HCT116 (cell line): ENCODE measurements around the gene BRSK1. TPM values are rescaled to one million over a fixed set of nuclear protein-coding genes. Genes with fewer than 3 reads are reported as not detected.

Source experiments
- ATAC-seq: fragments of 200-7000 bp; cut with Tn5 transposase; 2 replicates; pipeline ENCODE4 v1.9.1; 2020; ENCODE audit warnings: mild to moderate bottlenecking, moderate library complexity
- BruUV-seq: library from RNA; stranded (reverse); fragments of 400-500 nt; replicated peaks from 2 replicates; lab custom pipeline; 2021; lab: Mats Ljungman, UMichigan
- CTCF ChIA-PET: fragments of 300-600 bp; sonication (Branson Sonifier 250); formaldehyde crosslinking; loops from one replicate; lab custom pipeline; 2021; ENCODE audit warnings: antibody characterized with exemption; lab: Charles Lee
- POLR2A ChIA-PET: fragments of 300-600, 350-600 bp; sonication (Branson Sonifier 250); formaldehyde crosslinking; loops from one replicate; lab custom pipeline; 2021; ENCODE audit warnings: antibody characterized with exemption; lab: Charles Lee
- RAD21 ChIA-PET, 2 experiments: fragments of 300-600 bp; sonication (Branson Sonifier 250); formaldehyde crosslinking; loops; one replicate each; lab custom pipeline; 2023; ENCODE audit warnings: low total read pairs in 2 of 2; ENCODE audit not compliant: uncharacterized antibody in 2 of 2, unreplicated experiment in 2 of 2, low non-redundant PET in 1 of 2; lab: Charles Lee
- DNase-seq: peaks from one replicate; pipeline ENCODE4 v3.0.0-alpha.2; 2010; ENCODE audit warnings: low read depth, low spot score
- H2AFZ ChIP-seq: fragments of 200-600 bp; shearing (Covaris generic), sonication (generic); 2 replicates; pipeline ENCODE4 v1.6.1; 2017; ENCODE audit warnings: low read depth, mixed run types, mixed read lengths, antibody characterized with exemption, low read length; ENCODE audit not compliant: poor library complexity, severe bottlenecking
- H3K27ac ChIP-seq: 2 replicates; pipeline ENCODE4 v1.5.1; 2012; ENCODE audit warnings: low read depth, low read length
- H3K27me3 ChIP-seq: fragments of 200-600 bp; sonication (generic); 2 replicates; pipeline ENCODE4 v1.6.1; 2016; ENCODE audit warnings: mixed run types, low read length, mixed read lengths; ENCODE audit not compliant: insufficient read depth
- H3K36me3 ChIP-seq, 2 experiments: fragments of 200-500 bp in 1 of 2; fragments of 200-600 bp in 1 of 2; sonication (Bioruptor generic) in 1 of 2; sonication (generic) in 1 of 2; 2 replicates each; pipeline versions ENCODE4 v1.5.1 to v1.6.1; 2014 to 2016; ENCODE audit warnings: low read length in 2 of 2, inconsistent platforms in 1 of 2, mixed read lengths in 1 of 2, mixed run types in 1 of 2; ENCODE audit not compliant: insufficient read depth in 2 of 2, control insufficient read depth in 1 of 2
- H3K4me1 ChIP-seq, 2 experiments: fragments of 200-600 bp in 1 of 2; sonication (generic) in 1 of 2; 2 replicates each; pipeline versions ENCODE4 v1.5.1 to v1.6.1; 2012 to 2017; ENCODE audit warnings: low read length in 2 of 2, inconsistent platforms in 1 of 2, mild to moderate bottlenecking in 1 of 2, mixed read lengths in 1 of 2, mixed run types in 1 of 2, moderate library complexity in 1 of 2; ENCODE audit not compliant: insufficient read depth in 2 of 2, control insufficient read depth in 1 of 2
- H3K4me2 ChIP-seq: fragments of 200-600 bp; sonication (generic); 2 replicates; pipeline ENCODE4 v1.6.1; 2017; ENCODE audit warnings: mixed run types, low read length, mixed read lengths
- H3K4me3 ChIP-seq, 2 experiments: fragments of 200-600 bp in 1 of 2; sonication (generic) in 1 of 2; replicated peaks in 1 of 2; 2 replicates each; pipeline ENCODE4 v1.5.1; 2011 to 2016; ENCODE audit warnings: low read length in 2 of 2, control low read depth in 1 of 2, low read depth in 1 of 2, mild to moderate bottlenecking in 1 of 2, mixed read lengths in 1 of 2, mixed run types in 1 of 2
- H3K79me2 ChIP-seq: fragments of 200-600 bp; sonication (generic); 2 replicates; pipeline ENCODE4 v1.6.1; 2017; ENCODE audit warnings: mild to moderate bottlenecking, mixed run types, low read length, moderate library complexity, mixed read lengths; ENCODE audit not compliant: insufficient read depth
- H3K9ac ChIP-seq: fragments of 200-600 bp; sonication (generic); 2 replicates; pipeline ENCODE4 v1.6.1; 2016; ENCODE audit warnings: low read length, mixed read lengths
- H3K9me2 ChIP-seq: fragments of 200-600 bp; sonication (generic), shearing (Covaris generic); 2 replicates; pipeline ENCODE4 v1.6.1; 2017; ENCODE audit warnings: mixed run types, mild to moderate bottlenecking, moderate library complexity; ENCODE audit not compliant: insufficient read depth
- H3K9me3 ChIP-seq, 2 experiments: fragments of 200-500 bp in 1 of 2; fragments of 200-600 bp in 1 of 2; sonication (Bioruptor generic) in 1 of 2; sonication (generic) in 1 of 2; 2 replicates each; pipeline ENCODE4 v1.6.1; 2014 to 2017; ENCODE audit warnings: low read length in 2 of 2, mixed read lengths in 2 of 2, inconsistent platforms in 1 of 2, low read depth in 1 of 2, mild to moderate bottlenecking in 1 of 2, mixed run types in 1 of 2, moderate library complexity in 1 of 2; ENCODE audit not compliant: control insufficient read depth in 1 of 2, insufficient read depth in 1 of 2
- H4K20me1 ChIP-seq: fragments of 200-600 bp; sonication (generic), shearing (Covaris generic); 2 replicates; pipeline ENCODE4 v1.6.1; 2017; ENCODE audit warnings: mixed run types, mild to moderate bottlenecking, moderate library complexity; ENCODE audit not compliant: insufficient read depth
- FOSL1 ChIP-seq: IDR thresholded peaks from 2 replicates; pipeline ENCODE4 v1.6.1; 2012; ENCODE audit warnings: low read depth
- POLR2AphosphoS5 ChIP-seq: IDR thresholded peaks from 2 replicates; pipeline ENCODE4 v1.6.1; 2011; ENCODE audit warnings: mild to moderate bottlenecking, low read depth, low read length, moderate library complexity
- intact Hi-C: fragments of 100-400 bp; cut with micrococcal nuclease; formaldehyde crosslinking; loops from 2 replicates; pipeline ENCODE4 v1.10.0; 2022
- total RNA-seq: library from RNA; stranded (reverse); gene quantifications from one replicate; pipeline ENCODE4 v1.2.1, GENCODE V29; 2021; ENCODE audit not compliant: unreplicated experiment
- TF ChIP-seq, protein P1 (sequence below): IDR thresholded peaks from 2 replicates; pipeline ENCODE4 v1.6.1; 2012

Gene BRSK1
- total RNA-seq, 1 experiment from 2014 or later, result 33.3 TPM

DNA sequence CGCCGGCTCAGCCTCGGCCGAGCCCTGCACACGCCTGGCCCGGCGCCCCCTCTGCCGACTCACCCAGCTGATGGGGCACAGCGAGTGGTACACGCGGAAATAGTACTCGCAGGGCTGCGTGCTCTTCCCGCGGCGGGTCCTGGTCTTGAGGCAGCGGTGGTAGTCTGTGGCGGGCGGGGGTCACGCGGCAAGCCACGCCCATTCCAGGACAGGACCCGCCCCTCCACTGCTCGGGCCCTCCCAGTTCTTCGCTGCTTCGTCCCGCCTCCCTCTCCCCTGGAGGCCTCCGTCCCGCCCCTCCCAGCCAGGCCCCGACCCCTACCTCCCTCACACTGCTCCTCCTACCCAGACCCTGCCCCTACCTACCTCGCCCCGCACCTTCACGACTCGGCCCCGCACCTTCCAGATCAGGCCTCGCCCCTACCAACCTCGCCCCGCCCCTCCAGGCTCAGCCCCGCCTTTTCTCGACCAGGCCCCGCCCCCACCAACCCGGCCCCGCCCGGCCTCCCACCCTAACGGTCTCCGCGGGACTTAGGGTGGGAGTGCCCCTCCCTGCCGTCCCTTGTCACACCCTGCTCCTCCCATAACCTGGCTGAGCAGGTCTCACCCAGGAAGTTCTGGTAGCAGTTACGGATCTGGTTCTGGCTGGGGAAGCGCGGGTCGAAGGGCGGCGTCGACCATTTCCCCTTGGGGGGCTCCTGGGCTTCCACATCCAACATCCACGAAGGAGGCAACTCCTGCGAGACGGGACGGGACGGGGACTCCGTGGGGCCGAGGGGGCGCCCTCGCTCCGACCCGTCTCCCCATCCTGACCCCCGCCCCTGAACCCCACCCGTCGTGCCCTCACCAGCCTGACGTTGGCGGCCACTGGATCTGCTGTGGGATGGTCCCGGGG lies 70.3 kb downstream of the BRSK1 start:
- H3K4me1 ChIP-seq, result peaks cover 2 to 42% of the 10 kb centered on the region in 2 experiments; a peak in 3 of 4 replicates
- no peaks in the 10 kb centered on the region for H3K9me2 ChIP-seq
- no peaks in the 10 kb centered on the region for H3K9me3 ChIP-seq
- H3K27me3 ChIP-seq, result no peaks in the 10 kb centered on the region
- no TSS peak for BruUV-seq
- H3K4me2 ChIP-seq, result peak overlapping the region; percentile 92
- intact Hi-C loops, result no loop called here
- H4K20me1 ChIP-seq, result no peaks in the 10 kb centered on the region
- peak; percentile 41; the same call in 1 of the 2 replicates for TF ChIP-seq POLR2AphosphoS5
- TF ChIP-seq FOSL1, result no peak
- DNase-seq (peak; percentile 23), ATAC-seq (peak; percentile 91)
- H3K79me2 ChIP-seq, result no peaks in the 10 kb centered on the region
- H3K36me3 ChIP-seq, result no peaks in the 10 kb centered on the region
- RAD21 ChIA-PET, result no interaction called here
- POLR2A ChIA-PET, result no interaction called here
- H3K9ac ChIP-seq, result peak overlapping the region; percentile 59
- peak overlapping the region; percentile 46 to 61 for H3K4me3 ChIP-seq
- CTCF ChIA-PET, result no interaction called here
- peak overlapping the region; percentile 61 for H2AFZ ChIP-seq
- peak overlapping the region; percentile 36; the same call in 1 of the 2 replicates for H3K27ac ChIP-seq

DNA sequence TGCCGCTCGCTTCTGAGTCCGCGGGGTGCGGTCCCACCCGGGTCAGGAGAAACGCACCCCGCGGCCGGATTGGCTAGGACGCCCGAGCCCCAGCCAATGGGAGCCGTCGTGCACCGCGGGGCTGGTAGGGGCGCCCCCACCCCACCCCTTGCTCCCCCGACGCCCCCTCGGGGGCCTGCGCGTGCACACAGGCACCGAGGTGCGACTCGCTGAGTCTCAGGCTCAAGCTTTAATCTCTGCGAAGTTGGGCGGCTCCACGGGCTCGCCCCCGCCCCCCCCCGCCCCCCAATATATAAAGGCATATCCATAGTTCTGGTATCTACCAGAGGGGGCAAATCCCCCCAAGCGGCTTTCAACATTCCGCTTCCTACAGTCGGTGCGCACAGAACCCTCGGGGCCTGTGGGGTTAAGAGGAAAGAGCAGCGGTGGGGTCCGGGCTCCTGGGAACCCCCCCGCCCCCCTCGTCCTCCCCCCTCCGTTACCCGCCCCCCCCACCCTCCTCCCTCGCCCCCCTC lies 71.0 kb downstream of the BRSK1 start, which contains the start of gene COX6B2:
COX6B2 (minus strand) TSS at position 22 of the 515 bp plus-strand sequence. CDS start 198 bp downstream, outside the sequence.
- no peaks in the 10 kb centered on the region for H3K36me3 ChIP-seq
- H3K4me2 ChIP-seq, result peak within 1 kb of the TSS; percentile 92
- DNase-seq, result no peak
- H3K79me2 ChIP-seq, result no peaks in the 10 kb centered on the region
- CTCF ChIA-PET, result no interaction called here
- H3K4me1 ChIP-seq, result peaks cover 2 to 42% of the 10 kb centered on the region in 2 experiments; a peak in 3 of 4 replicates
- TF ChIP-seq, protein P1, sequence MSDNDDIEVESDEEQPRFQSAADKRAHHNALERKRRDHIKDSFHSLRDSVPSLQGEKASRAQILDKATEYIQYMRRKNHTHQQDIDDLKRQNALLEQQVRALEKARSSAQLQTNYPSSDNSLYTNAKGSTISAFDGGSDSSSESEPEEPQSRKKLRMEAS, result no peak
- POLR2A ChIA-PET, result no interaction called here
- ATAC-seq, result 0 out of 2 replicates have a peak, but pooled peaks have one; percentile 6
- no peaks in the 10 kb centered on the region for H3K9me3 ChIP-seq
- H3K27me3 ChIP-seq, result no peaks in the 10 kb centered on the region
- RAD21 ChIA-PET, result no interaction called here
- H3K9ac ChIP-seq, result peak within 1 kb of the TSS; percentile 59
- intact Hi-C loops, result no loop called here
- no peaks in the 10 kb centered on the region for H3K9me2 ChIP-seq
- peak within 1 kb of the TSS; percentile 36; the same call in 1 of the 2 replicates for H3K27ac ChIP-seq
- no peaks in the 10 kb centered on the region for H4K20me1 ChIP-seq
- BruUV-seq, result no TSS peak
- peak within 1 kb of the TSS; percentile 61 for H2AFZ ChIP-seq
- H3K4me3 ChIP-seq, result peak within 1 kb of the TSS; percentile 46 to 61
